Heart right ventricle (tissue), 16 donors: ENCODE measurements around the gene FOXF2. TPM values are rescaled to one million over a fixed set of nuclear protein-coding genes. Genes with fewer than 3 reads are reported as not detected.

ENCODE experiments used
- ATAC-seq, 8 donors: fragments of 200-7000 bp; cut with Tn5 transposase; one replicate each; pipeline ENCODE4 v1.9.1; 2020; ENCODE audit warnings: mild to moderate bottlenecking in 8 of 8, moderate library complexity in 8 of 8, moderate number of reproducible peaks in 1 of 8
- DNase-seq, 2 donors: peaks; one replicate each; pipeline ENCODE4 v3.0.0-alpha.2; 2020
- H3K27ac ChIP-seq, 10 donors: fragments of 200-600 bp; sonication (generic) in 2 of 10; one replicate each; pipeline versions ENCODE4 v1.5.0 to v1.8.0; 2020 to 2022; ENCODE audit warnings: mild to moderate bottlenecking in 3 of 10
- H3K27me3 ChIP-seq, 7 donors: fragments of 200-600 bp; one replicate each; pipeline ENCODE4 v1.8.0; 2021 to 2022; ENCODE audit warnings: mild to moderate bottlenecking in 2 of 7
- H3K36me3 ChIP-seq, 9 donors: fragments of 200-600 bp; sonication (generic) in 1 of 9; one replicate each; pipeline versions ENCODE4 v1.5.0 to v1.8.0; 2020 to 2022; ENCODE audit warnings: mild to moderate bottlenecking in 2 of 9
- H3K4me1 ChIP-seq, 9 donors: fragments of 200-600 bp; sonication (generic) in 1 of 9; one replicate each; pipeline versions ENCODE4 v1.5.0 to v1.8.0; 2020 to 2022; ENCODE audit warnings: mild to moderate bottlenecking in 4 of 9
- H3K4me3 ChIP-seq, 10 donors: fragments of 200-600 bp; sonication (generic) in 2 of 10; one replicate each; pipeline versions ENCODE4 v1.5.0 to v1.8.0; 2020 to 2022; ENCODE audit warnings: mild to moderate bottlenecking in 7 of 10, moderate library complexity in 2 of 10
- H3K9me3 ChIP-seq, 11 donors: fragments of 200-600 bp in 10 of 11; sonication (generic) in 2 of 11; one replicate each; pipeline versions ENCODE4 v1.5.0 to v1.8.0; 2013 to 2022; ENCODE audit warnings: mild to moderate bottlenecking in 2 of 11, control low read depth in 1 of 11, moderate library complexity in 1 of 11
- WGBS, 2 donors: extraction: QIAGEN DNeasy Blood & Tissue Kit; methylation state at CpG; one replicate each; pipeline ENCODE4 v1.1.7; 2013; ENCODE audit warnings: inconsistent platforms in 1 of 2; 5-methylcytosine and 5-hydroxymethylcytosine counted together
- intact Hi-C, 10 donors: fragments of 100-400 bp; cut with DNase I; formaldehyde crosslinking; loops; one replicate each; pipeline versions ENCODE4 v1.11.1 to v1.14.2; 2022
- polyA plus RNA-seq, 2 donors: library from polyadenylated mRNA; stranded (reverse); fragments of 200-250 nt; gene quantifications; one replicate each; pipeline ENCODE4 v1.2.3, GENCODE V29; 2013
- total RNA-seq, 10 donors: library from RNA; stranded (reverse); fragmentation: NEBNext Ultra II Directional in 3 of 10; extraction: Animal tissue kit (Norgen Biotek cat#: 25700) in 3 of 10; gene quantifications; one replicate each; pipeline versions ENCODE4 v1.2.1 to v1.2.4, GENCODE V29; 2021 to 2023
- TF ChIP-seq, protein P1 (sequence below), 9 donors: fragments of 200-600 bp; sonication (generic) in 2 of 9; IDR thresholded peaks; one replicate each; pipeline versions ENCODE4 v1.5.0 to v1.8.0; 2021 to 2022; ENCODE audit warnings: antibody characterized with exemption in 9 of 9, mild to moderate bottlenecking in 5 of 9, moderate library complexity in 1 of 9
- donor health status: Arrhythmogenic right ventricular cardiomyopathy.
- donor health status: ischemic (EF 13 %, LVEDD 7.1; RV severe dilation, severe dysfunction).
- donor health status: healthy with polysubstance abuse.
- donor health status: DM: no; HTN: yes; CAD: no.
- donor health status: DM: no; HTN: no; CAD: no.
- donor health status: ischemic (EF 25% LVEDD 6.9; RV normal size, moderate dysfunction).
- donor health status: ischemic (EF 25% LVEDD 5.7; RV mildly dilated, moderate dysfunction).
- donor health status: healthy.
- donor health status: DM: yes; HTN: yes; CAD: no.
- donor health status: Ischemic cardiomyopathy.
- donor health status: ischemic (EF 35%, LVEDD 5.7; RV mildly dilated, moderate dysfunction).
- donor health status: nonischemic (EF 11% LVEDD 7.7; RV severe dilation, severe dysfunction).
- donor health status: DM: yes; HTN: yes; CAD: no.
- donor health status: PGD.
- donor health status: ischemic (EF 29% LVEDD 5.4; RV normal size, mild dysfunction).
- donor health status: nonischemic (EF 23%, LVEDD 6.1; RV moderate dilation, normal function).

Gene FOXF2
- total and polyA plus RNA-seq, 12 donors: 0.10 to 0.18 (median 0.15) TPM; not detected in 3

DNA sequence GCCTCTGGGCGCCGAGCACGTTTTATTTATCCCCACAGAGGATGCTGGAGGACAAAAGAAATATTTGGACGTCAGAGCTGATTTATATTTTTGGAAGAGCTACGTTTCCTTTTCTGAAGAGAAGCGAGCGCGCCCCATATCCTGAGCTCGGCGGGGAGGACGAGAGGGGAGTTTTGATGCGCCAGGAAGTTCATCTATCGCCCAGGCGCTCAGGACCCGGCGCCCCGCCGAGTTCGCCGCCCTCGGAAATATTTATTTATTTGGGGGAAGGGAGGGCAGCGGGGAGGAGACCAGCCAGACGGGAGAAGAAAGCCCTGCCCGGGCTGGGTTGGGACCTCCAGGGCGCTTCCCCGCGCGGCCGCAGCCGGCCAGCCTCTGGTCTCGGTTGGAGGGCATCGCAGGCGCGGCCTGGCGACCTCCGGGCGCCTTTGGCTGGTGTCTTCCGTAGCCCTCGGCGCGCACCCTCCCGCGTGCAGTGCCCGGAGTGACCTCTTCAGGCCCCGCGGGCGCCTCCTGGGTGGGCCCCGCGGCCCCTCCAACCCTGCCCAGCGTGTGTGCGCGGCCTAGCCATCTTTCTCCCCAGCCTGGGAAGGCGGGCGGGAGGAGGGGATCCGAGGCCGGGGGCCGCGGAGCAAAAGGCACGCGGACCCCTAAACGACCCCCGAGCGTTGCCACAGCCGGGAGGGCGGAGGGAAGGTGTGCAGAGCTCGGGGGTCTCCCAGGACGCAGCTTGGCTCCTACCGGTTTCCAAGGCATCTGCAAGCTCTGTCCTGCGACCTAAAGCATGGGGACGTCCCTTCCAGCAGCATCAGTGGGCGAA is 5.4 kb upstream of the FOXF2 start:
- 2% methylated on average over 71 of the region's 71 CpGs for WGBS, 2 donors
- ATAC-seq: no peak
- intact Hi-C loops: loop anchor here (5.0 to 10.0 kb wide), 9 partner anchors 269 to 792 kb away; no protein-coding TSS in a partner anchor
- no peaks in the 10 kb centered on the region for H3K36me3 ChIP-seq
- no peaks in the 10 kb centered on the region for H3K9me3 ChIP-seq
- H3K27me3 ChIP-seq: peaks cover 58 to 100% (median 100%) of the 10 kb centered on the region in 7 donors
- peaks cover 10 to 55% (median 31%) of the 10 kb centered on the region in 9 donors for H3K4me1 ChIP-seq
- H3K4me3 ChIP-seq: no peak overlapping the region
- TF ChIP-seq, protein P1, sequence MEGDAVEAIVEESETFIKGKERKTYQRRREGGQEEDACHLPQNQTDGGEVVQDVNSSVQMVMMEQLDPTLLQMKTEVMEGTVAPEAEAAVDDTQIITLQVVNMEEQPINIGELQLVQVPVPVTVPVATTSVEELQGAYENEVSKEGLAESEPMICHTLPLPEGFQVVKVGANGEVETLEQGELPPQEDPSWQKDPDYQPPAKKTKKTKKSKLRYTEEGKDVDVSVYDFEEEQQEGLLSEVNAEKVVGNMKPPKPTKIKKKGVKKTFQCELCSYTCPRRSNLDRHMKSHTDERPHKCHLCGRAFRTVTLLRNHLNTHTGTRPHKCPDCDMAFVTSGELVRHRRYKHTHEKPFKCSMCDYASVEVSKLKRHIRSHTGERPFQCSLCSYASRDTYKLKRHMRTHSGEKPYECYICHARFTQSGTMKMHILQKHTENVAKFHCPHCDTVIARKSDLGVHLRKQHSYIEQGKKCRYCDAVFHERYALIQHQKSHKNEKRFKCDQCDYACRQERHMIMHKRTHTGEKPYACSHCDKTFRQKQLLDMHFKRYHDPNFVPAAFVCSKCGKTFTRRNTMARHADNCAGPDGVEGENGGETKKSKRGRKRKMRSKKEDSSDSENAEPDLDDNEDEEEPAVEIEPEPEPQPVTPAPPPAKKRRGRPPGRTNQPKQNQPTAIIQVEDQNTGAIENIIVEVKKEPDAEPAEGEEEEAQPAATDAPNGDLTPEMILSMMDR (IDR thresholded peaks at IDR 0.05): no peak
- H3K27ac ChIP-seq: no peak overlapping the region
- DNase-seq: no peak

DNA sequence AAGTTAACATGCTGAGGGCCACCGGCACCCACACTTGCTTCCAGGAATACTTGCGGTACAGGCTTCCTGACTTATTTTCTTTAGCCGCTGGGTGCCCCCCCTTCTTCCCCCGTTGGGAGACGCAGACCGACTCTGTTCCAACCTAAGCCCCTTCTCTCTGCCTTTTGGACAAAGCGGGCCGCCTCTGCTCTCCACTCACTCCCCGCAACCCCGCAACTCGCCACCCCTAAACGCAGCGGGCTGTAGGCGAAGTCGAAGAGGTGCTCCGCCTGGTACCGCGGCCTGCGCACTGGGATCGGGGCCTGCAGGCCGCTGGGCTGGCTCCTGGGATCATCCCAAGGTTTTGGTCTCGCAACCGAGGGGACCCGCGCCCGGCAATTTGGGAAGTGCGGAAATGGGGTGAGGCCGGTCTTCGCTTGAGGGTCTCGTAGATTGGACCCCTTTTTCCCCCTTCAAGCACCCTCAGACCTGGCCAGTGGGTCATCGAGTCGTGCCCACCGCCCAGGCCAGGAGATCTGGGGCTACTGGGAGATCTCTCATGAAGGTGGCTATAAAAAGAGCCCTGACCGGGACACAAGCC is 4.7 kb upstream of the FOXF2 start:
- Histone ChIP-seq H3K36me3 (no peaks in the 10 kb centered on the region), H3K27me3 (peaks cover 56 to 99% (median 98%) of the 10 kb centered on the region in 7 donors), H3K9me3 (no peaks in the 10 kb centered on the region), H3K4me3 (no peak overlapping the region), H3K27ac (no peak overlapping the region), H3K4me1 (peaks cover 10 to 52% (median 31%) of the 10 kb centered on the region in 9 donors)
- no peak for DNase-seq
- 3 to 6% methylated on average over 34 of the region's 34 CpGs for WGBS, 2 donors
- intact Hi-C loops: loop anchor here (5.0 to 10.0 kb wide), 9 partner anchors 270 to 792 kb away; no protein-coding TSS in a partner anchor
- no peak for ATAC-seq
- TF ChIP-seq, protein P1 (IDR thresholded peaks at IDR 0.05): no peak

DNA sequence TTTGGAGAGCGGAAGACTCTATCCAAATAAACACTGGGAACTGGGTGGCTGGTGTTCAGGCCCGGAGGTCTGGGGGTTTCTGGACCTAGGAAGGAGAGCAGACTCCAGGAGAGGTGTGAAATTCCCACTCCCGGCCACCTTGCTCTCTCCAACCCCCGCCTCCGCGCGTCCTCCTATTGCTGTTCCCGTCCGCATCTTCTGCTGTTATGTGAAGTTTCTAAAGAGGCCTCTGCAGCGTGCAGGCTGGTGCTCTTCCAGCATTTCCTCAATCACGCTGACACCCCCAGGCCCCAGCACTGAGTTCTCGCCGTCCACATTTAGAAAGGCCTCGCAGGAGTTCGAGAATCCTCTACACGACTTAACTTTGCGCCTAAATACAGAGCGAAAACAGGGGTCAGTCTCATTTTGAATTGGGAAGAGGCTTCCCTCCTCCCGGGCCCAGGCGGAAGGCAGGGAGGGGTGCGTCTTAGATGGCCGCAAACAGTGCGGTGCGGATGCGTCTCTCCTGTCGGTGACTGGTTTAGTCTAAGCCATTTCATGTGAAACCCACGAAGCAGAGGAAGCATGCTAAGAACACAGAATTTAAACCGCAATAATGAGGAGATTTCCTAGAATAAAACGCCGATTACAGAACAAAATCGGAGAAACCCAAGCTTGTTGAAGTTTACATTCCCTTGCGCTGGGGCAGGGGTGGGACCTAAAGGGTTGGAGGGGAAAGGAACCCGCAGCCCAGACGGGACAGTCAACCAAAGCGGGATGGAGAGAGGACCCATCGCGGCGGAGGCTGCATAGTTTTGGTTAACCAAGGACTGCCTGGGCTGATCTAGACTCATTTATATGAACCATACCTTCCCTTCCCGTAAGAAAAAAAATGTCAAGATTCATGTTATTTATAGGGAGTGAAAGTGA is 4.0 kb upstream of the FOXF2 start:
- intact Hi-C loops: loop anchor here in 4 of 10 donors (10.0 kb wide), 4 partner anchors 271 to 791 kb away; no protein-coding TSS in a partner anchor
- ATAC-seq: no peak

More for the DNA sequence above, 4.0 kb upstream of the FOXF2 start:
- Histone ChIP-seq H3K4me3 (no peak overlapping the region), H3K27ac (no peak overlapping the region), H3K4me1 (peaks cover 14 to 55% (median 35%) of the 10 kb centered on the region in 9 donors), H3K9me3 (no peaks in the 10 kb centered on the region), H3K27me3 (peaks cover 49 to 97% (median 95%) of the 10 kb centered on the region in 7 donors), H3K36me3 (no peaks in the 10 kb centered on the region)
- no peak for DNase-seq
- 9 to 16% methylated on average over 39 of the region's 39 CpGs for WGBS, 2 donors
- TF ChIP-seq, protein P1 (IDR thresholded peaks at IDR 0.05): no peak
